Activated CD8-positive, alpha-beta T cell treated with anti-CD3 and anti-CD28 coated beads for 36 hours (primary cell): ENCODE results near the gene CCDC136. TPM values are rescaled to one million over a fixed set of nuclear protein-coding genes. Genes with fewer than 3 reads are reported as not detected.

Experiments
- ATAC-seq: fragments of 200-7000 bp; cut with Tn5 transposase; one replicate; pipeline ENCODE4 v1.10.0; 2021; ENCODE audit warnings: mild to moderate bottlenecking, moderate library complexity
- CTCF ChIA-PET: fragments of 350-600 bp; sonication (Branson Sonifier 250); formaldehyde crosslinking; loops from one replicate; lab custom pipeline; 2021; ENCODE audit warnings: antibody characterized with exemption; lab: Charles Lee
- POLR2A ChIA-PET: fragments of 350-600 bp; sonication (Branson Sonifier 250); formaldehyde crosslinking; loops from one replicate; lab custom pipeline; 2021; ENCODE audit warnings: antibody characterized with exemption; lab: Charles Lee
- DNase-seq: peaks from one replicate; pipeline ENCODE4 v3.0.0-alpha.2; 2020
- H3K27ac Mint-ChIP-seq: one replicate; pipeline ENCODE4 v1.8.0; 2021; ENCODE audit warnings: mild to moderate bottlenecking, mixed read lengths
- H3K27me3 Mint-ChIP-seq: one replicate; pipeline ENCODE4 v1.8.0; 2021; ENCODE audit warnings: mixed read lengths
- H3K36me3 Mint-ChIP-seq: one replicate; pipeline ENCODE4 v1.8.0; 2021; ENCODE audit warnings: low read depth, mixed read lengths
- H3K4me1 Mint-ChIP-seq: one replicate; pipeline ENCODE4 v1.8.0; 2021; ENCODE audit warnings: low read depth, mixed read lengths
- H3K4me3 Mint-ChIP-seq: one replicate; pipeline ENCODE4 v1.8.0; 2021; ENCODE audit warnings: mild to moderate bottlenecking, moderate library complexity, mixed read lengths
- H3K9me3 Mint-ChIP-seq: one replicate; pipeline ENCODE4 v1.8.0; 2021; ENCODE audit warnings: mixed read lengths
- intact Hi-C: fragments of 100-400 bp; cut with micrococcal nuclease; formaldehyde crosslinking; loops from one replicate; pipeline ENCODE4 v1.10.0; 2022
- total RNA-seq, 2 experiments: library from RNA; stranded (reverse); gene quantifications; one replicate each; pipeline ENCODE4 v1.2.3, GENCODE V29; 2021
- TF ChIP-seq, protein P1 (sequence below): fragments of 200-600 bp; IDR thresholded peaks from one replicate; pipeline ENCODE4 v1.8.0; 2022; ENCODE audit warnings: antibody characterized with exemption, mild to moderate bottlenecking

The CCDC136 gene
- total RNA-seq, 2 experiments from 2014 or later = 7.6 to 9.6 TPM

DNA sequence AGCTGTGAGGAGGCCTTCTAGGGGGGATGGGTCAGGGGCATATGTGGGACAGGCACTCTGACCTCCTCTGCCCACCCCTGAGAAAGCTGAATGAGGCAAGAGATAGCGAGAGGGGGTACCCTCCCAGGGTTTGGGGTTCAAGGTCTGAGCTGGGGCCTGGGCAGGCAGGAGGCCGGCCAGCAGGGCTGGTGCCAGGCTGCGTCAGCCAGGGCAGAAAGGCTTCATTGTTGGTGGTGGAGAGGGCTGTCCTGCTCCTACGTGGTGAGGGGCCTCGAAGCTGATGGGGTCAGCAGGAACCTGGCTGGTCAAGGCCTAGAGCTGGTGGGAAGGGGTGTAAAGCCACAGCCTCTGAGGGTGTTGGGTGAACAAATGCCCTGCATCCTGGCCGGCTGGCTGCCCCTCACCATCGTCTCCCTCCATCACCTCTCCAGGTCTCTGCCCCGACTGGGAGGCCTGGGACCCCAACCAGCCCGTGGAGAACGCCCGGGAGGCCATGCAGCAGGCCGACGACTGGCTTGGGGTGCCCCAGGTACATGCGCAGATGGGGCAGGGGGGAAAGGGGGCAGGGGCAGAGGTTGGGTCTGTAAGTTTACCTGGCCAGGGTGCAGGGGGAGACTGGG, 45.1 kb downstream of the CCDC136 start:
- Mint-ChIP-seq H3K4me3 (no peak overlapping the region), H3K36me3 (no peaks in the 10 kb centered on the region), H3K4me1 (peaks cover 6% of the 10 kb centered on the region), H3K27ac (no peak overlapping the region), H3K27me3 (no peaks in the 10 kb centered on the region), H3K9me3 (no peaks in the 10 kb centered on the region)
- DNase-seq (no peak), ATAC-seq (no peak)
- intact Hi-C loops = no loop called here
- POLR2A ChIA-PET = no interaction called here
- TF ChIP-seq, protein P1, sequence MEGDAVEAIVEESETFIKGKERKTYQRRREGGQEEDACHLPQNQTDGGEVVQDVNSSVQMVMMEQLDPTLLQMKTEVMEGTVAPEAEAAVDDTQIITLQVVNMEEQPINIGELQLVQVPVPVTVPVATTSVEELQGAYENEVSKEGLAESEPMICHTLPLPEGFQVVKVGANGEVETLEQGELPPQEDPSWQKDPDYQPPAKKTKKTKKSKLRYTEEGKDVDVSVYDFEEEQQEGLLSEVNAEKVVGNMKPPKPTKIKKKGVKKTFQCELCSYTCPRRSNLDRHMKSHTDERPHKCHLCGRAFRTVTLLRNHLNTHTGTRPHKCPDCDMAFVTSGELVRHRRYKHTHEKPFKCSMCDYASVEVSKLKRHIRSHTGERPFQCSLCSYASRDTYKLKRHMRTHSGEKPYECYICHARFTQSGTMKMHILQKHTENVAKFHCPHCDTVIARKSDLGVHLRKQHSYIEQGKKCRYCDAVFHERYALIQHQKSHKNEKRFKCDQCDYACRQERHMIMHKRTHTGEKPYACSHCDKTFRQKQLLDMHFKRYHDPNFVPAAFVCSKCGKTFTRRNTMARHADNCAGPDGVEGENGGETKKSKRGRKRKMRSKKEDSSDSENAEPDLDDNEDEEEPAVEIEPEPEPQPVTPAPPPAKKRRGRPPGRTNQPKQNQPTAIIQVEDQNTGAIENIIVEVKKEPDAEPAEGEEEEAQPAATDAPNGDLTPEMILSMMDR = no peak
- CTCF ChIA-PET = no interaction called here

DNA sequence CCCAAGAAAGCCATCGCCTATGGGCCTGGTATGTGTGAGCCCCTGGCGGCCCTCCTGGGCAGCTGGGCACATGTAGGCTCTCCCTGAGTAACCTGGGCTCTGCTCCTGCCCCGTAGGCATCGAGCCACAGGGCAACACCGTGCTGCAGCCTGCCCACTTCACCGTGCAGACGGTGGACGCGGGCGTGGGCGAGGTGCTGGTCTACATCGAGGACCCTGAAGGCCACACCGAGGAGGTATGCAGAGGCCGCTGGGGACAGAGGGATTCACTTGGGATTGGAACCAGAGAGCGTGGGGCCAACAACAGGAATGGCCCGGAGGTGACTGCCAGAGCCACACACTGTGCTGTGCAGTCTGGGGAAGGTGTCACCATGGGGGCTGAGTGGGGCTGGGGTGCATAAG, 45.8 kb downstream of the CCDC136 start:
- no peaks in the 10 kb centered on the region for H3K36me3 Mint-ChIP-seq
- peaks cover 9% of the 10 kb centered on the region for H3K4me1 Mint-ChIP-seq
- ATAC-seq (no peak), DNase-seq (no peak)
- H3K9me3 Mint-ChIP-seq = no peaks in the 10 kb centered on the region
- CTCF ChIA-PET = no interaction called here
- TF ChIP-seq, protein P1 = no peak
- H3K4me3 Mint-ChIP-seq = no peak overlapping the region
- no peak overlapping the region for H3K27ac Mint-ChIP-seq
- POLR2A ChIA-PET = no interaction called here
- intact Hi-C loops = no loop called here
- H3K27me3 Mint-ChIP-seq = no peaks in the 10 kb centered on the region

DNA sequence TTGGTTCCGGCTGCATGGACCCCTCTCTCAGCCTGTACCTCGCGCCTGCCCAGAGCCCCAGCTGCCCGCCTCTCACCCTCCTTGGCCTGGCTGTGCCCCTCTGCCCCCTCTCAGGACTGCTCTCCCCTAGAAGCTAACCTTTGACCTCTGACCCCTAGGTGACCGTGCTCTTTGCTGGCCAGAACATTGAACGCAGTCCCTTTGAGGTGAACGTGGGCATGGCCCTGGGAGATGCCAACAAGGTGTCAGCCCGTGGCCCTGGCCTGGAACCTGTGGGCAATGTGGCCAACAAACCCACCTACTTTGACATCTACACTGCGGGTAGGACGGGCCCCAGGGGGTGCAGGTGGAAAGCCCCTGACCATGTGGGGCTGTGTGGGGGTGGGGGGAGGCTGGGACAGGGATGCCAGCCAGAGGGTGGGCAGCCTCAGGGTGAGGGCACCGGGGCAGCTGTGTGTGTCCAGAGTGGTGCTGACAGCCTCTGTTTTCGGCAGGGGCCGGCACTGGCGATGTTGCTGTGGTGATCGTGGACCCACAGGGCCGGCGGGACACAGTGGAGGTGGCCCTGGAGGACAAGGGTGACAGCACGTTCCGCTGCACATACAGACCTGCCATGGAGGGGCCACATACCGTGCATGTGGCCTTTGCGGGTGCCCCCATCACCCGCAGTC, 46.5 kb downstream of the CCDC136 start:
- TF ChIP-seq, protein P1 = no peak
- no peaks in the 10 kb centered on the region for H3K27me3 Mint-ChIP-seq
- no peak overlapping the region for H3K27ac Mint-ChIP-seq
- H3K36me3 Mint-ChIP-seq = no peaks in the 10 kb centered on the region
- intact Hi-C loops = no loop called here
- no peaks in the 10 kb centered on the region for H3K9me3 Mint-ChIP-seq
- DNase-seq (no peak), ATAC-seq (no peak)
- peaks cover 9% of the 10 kb centered on the region for H3K4me1 Mint-ChIP-seq
- H3K4me3 Mint-ChIP-seq = no peak overlapping the region
- ChIA-PET CTCF (no interaction called here), POLR2A (no interaction called here)

DNA sequence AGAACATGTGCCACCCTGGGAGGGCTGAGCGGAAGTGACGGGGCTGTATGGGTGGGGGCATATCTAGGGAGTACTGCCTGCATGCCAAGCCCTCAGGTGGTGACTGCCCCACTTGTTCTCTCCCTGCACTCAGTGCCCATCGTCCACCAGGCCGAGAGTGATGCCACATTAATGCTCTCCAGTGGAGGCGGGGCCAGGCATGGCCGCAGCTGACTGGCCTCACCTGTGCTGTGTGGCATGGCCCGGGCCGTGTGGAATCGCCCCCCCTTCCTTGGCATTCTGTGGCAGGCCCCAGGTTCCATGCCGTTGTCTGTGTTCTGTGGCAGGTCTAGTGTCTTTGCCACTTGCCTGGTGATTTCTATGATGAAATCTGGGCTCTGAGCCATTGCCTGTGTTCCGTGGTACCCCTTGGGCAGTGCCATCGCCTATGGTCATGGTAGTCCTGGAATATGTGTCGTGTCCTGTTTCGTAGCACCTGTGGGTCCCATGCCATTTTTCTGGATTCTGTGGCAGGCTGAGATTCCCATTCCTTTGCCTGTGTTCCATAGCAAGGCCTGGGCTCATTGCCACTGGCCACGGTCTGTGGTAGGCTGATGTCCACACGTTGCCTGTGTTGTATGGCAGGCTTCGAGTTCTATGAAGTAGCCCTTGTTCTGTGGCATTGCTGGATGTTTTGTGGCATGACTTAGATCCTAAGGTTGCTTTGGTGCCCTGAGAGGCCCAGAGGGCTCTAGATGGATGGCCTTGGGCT, 47.4 kb downstream of the CCDC136 start:
- ChIA-PET POLR2A (no interaction called here), CTCF (no interaction called here)
- ATAC-seq (no peak), DNase-seq (no peak)
- no peaks in the 10 kb centered on the region for H3K27me3 Mint-ChIP-seq
- H3K27ac Mint-ChIP-seq = no peak overlapping the region
- H3K9me3 Mint-ChIP-seq = no peaks in the 10 kb centered on the region
- peaks cover 9% of the 10 kb centered on the region for H3K4me1 Mint-ChIP-seq
- H3K36me3 Mint-ChIP-seq = no peaks in the 10 kb centered on the region
- intact Hi-C loops = no loop called here
- TF ChIP-seq, protein P1 = no peak
- H3K4me3 Mint-ChIP-seq = no peak overlapping the region

DNA sequence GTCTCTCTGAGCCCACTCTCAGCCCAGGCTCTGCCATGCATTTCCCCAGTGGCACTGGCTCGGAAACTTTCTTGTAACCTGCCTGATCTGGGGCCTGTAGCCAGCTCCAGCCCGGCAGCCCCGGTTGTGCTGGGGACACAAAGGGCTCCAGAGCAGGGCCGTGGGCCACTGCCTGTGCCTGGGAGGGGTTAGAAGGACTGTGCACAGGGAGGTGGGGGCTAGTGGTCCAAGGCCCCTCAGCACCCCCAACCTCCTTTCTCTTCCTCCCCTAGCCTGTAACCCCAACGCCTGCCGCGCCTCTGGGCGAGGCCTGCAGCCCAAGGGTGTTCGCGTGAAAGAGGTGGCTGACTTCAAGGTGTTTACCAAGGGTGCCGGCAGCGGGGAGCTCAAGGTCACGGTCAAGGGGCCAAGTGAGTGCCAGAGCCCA, 48.0 kb downstream of the CCDC136 start:
- H3K4me3 Mint-ChIP-seq = no peak overlapping the region
- DNase-seq = no peak
- CTCF ChIA-PET = no interaction called here
- H3K36me3 Mint-ChIP-seq = no peaks in the 10 kb centered on the region
- TF ChIP-seq, protein P1 = no peak
- no peak for ATAC-seq
- intact Hi-C loops = no loop called here
- POLR2A ChIA-PET = no interaction called here
- H3K27ac Mint-ChIP-seq = no peak overlapping the region
- no peaks in the 10 kb centered on the region for H3K9me3 Mint-ChIP-seq
- H3K27me3 Mint-ChIP-seq = no peaks in the 10 kb centered on the region
- H3K4me1 Mint-ChIP-seq = peaks cover 9% of the 10 kb centered on the region
